SK-N-SH treated with all-trans-retinoic acid at 6 μM for 48 hours (cell line): ENCODE results near the gene PSMD6.

Source experiments
- ATAC-seq: fragments of 200-7000 bp; cut with Tn5 transposase; 3 replicates; pipeline ENCODE4 v1.9.1; 2020; ENCODE audit warnings: mild to moderate bottlenecking, moderate library complexity
- ARNTL ChIP-seq: fragments of 450-650 bp; formaldehyde crosslinking; IDR thresholded peaks from 2 replicates; pipeline ENCODE4 v1.5.0; 2020; ENCODE audit warnings: low read depth, mild to moderate bottlenecking, moderate library complexity, borderline replicate concordance
- BACH2 ChIP-seq: fragments of 250-450 bp; sonication (Bioruptor Pico); IDR thresholded peaks from 2 replicates; pipeline ENCODE4 v1.9.0; 2021; ENCODE audit warnings: mild to moderate bottlenecking, borderline replicate concordance
- CSDC2 ChIP-seq: fragments of 250-450 bp; sonication (Bioruptor Pico); IDR thresholded peaks from 2 replicates; pipeline ENCODE4 v1.5.0; 2020; ENCODE audit warnings: mild to moderate bottlenecking, moderate library complexity
- ESRRG ChIP-seq: fragments of 250-450 bp; sonication (Bioruptor Pico); IDR thresholded peaks from 2 replicates; pipeline ENCODE4 v1.6.1; 2021; ENCODE audit warnings: mild to moderate bottlenecking
- GLIS3 ChIP-seq: fragments of 250-450 bp; sonication (Bioruptor Pico); IDR thresholded peaks from 2 replicates; pipeline ENCODE4 v1.5.0; 2020; ENCODE audit warnings: mild to moderate bottlenecking, moderate library complexity
- ISL1 ChIP-seq: fragments of 250-450 bp; sonication (Bioruptor Pico); IDR thresholded peaks from 2 replicates; pipeline ENCODE4 v2.1.2; 2022; ENCODE audit warnings: mild to moderate bottlenecking, moderate library complexity
- OSR1 ChIP-seq: fragments of 250-450 bp; sonication (Bioruptor Pico); IDR thresholded peaks from 2 replicates; pipeline ENCODE4 v1.8.0; 2022; ENCODE audit warnings: moderate library complexity, mild to moderate bottlenecking, inconsistent platforms
- PPARA ChIP-seq: fragments of 250-450 bp; sonication (Bioruptor Pico); IDR thresholded peaks from 2 replicates; pipeline ENCODE4 v1.5.0; 2020; ENCODE audit warnings: mild to moderate bottlenecking, borderline replicate concordance
- RARB ChIP-seq: fragments of 250-450 bp; sonication (Bioruptor Pico); IDR thresholded peaks from 2 replicates; pipeline ENCODE4 v1.8.0; 2021; ENCODE audit warnings: mild to moderate bottlenecking, moderate library complexity
- SNAI2 ChIP-seq: fragments of 250-450 bp; sonication (Bioruptor Pico); IDR thresholded peaks from 2 replicates; pipeline ENCODE4 v1.5.0; 2020; ENCODE audit warnings: mild to moderate bottlenecking, moderate library complexity
- TCF4 ChIP-seq: fragments of 250-450 bp; sonication (Bioruptor Pico); IDR thresholded peaks from 2 replicates; pipeline ENCODE4 v1.8.0; 2021; ENCODE audit warnings: mild to moderate bottlenecking, moderate library complexity, borderline replicate concordance
- TOX ChIP-seq: fragments of 250-450 bp; sonication (Bioruptor Pico); IDR thresholded peaks from 2 replicates; pipeline ENCODE4 v1.8.0; 2021; ENCODE audit warnings: mild to moderate bottlenecking, moderate library complexity, borderline replicate concordance
- ZC3H10 ChIP-seq: fragments of 250-450 bp; sonication (Bioruptor Pico); IDR thresholded peaks from 2 replicates; pipeline ENCODE4 v1.5.1; 2021; ENCODE audit warnings: mild to moderate bottlenecking, moderate library complexity
- ZFP3 ChIP-seq: fragments of 250-450 bp; sonication (Bioruptor Pico); IDR thresholded peaks from 2 replicates; pipeline ENCODE4 v1.5.0; 2020; ENCODE audit warnings: mild to moderate bottlenecking, moderate library complexity
- ZFP30 ChIP-seq: fragments of 450-650 bp; formaldehyde crosslinking; IDR thresholded peaks from 2 replicates; pipeline ENCODE4 v1.5.0; 2022; ENCODE audit warnings: mild to moderate bottlenecking, moderate library complexity
- ZNF565 ChIP-seq: fragments of 450-650 bp; formaldehyde crosslinking; conservative IDR thresholded peaks from 2 replicates; pipeline ENCODE4 v1.5.0; 2020; ENCODE audit warnings: low read depth, mild to moderate bottlenecking, moderate library complexity
- ZNF8 ChIP-seq: fragments of 450-650 bp; formaldehyde crosslinking; IDR thresholded peaks from 2 replicates; pipeline ENCODE4 v1.5.0; 2020; ENCODE audit warnings: mild to moderate bottlenecking, moderate library complexity
- TF ChIP-seq, protein P1 (sequence below): fragments of 250-450 bp; sonication (Bioruptor Pico); IDR thresholded peaks from 2 replicates; pipeline ENCODE4 v1.8.0; 2020; ENCODE audit warnings: mild to moderate bottlenecking, moderate library complexity, borderline replicate concordance
- TF ChIP-seq, protein P2 (sequence below): fragments of 250-450 bp; sonication (Bioruptor Pico); IDR thresholded peaks from 2 replicates; pipeline ENCODE4 v1.5.1; 2020; ENCODE audit warnings: low read depth, mild to moderate bottlenecking, moderate library complexity
- TF ChIP-seq, protein P3 (sequence below): fragments of 250-450 bp; sonication (Bioruptor Pico); IDR thresholded peaks from 2 replicates; pipeline ENCODE4 v1.5.1; 2021; ENCODE audit warnings: mild to moderate bottlenecking, moderate library complexity
- TF ChIP-seq, protein P4 (sequence below): fragments of 250-450 bp; sonication (Bioruptor Pico); IDR thresholded peaks from 2 replicates; pipeline ENCODE4 v1.5.0; 2020; ENCODE audit warnings: mild to moderate bottlenecking, moderate library complexity
- TF ChIP-seq, protein P5 (sequence below): fragments of 250-450 bp; sonication (Bioruptor Pico); IDR thresholded peaks from 2 replicates; pipeline ENCODE4 v1.8.0; 2021; ENCODE audit warnings: low read depth, mild to moderate bottlenecking, moderate library complexity, borderline replicate concordance

Gene PSMD6

DNA sequence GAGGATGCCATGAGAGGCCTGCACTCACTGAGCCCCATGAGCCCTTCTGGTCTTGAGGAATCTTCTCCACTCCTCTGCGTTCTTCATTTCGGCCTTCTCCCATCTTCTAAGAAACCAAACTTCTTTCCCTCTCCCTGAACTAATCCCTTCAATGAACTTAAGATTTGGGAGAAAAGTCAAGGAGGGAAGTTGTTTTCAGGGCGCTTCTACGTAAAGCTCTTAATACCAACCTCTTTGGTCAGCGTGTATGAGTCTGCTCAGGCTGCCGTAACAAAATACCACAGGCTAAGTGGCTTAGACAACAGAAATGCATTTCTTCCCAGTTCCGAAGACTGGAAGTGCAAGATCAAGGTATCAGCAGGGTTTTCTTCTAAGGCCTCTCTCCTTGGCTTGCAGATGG, 13.8 kb upstream of the PSMD6 start (continued):
- TF ChIP-seq, protein P1, sequence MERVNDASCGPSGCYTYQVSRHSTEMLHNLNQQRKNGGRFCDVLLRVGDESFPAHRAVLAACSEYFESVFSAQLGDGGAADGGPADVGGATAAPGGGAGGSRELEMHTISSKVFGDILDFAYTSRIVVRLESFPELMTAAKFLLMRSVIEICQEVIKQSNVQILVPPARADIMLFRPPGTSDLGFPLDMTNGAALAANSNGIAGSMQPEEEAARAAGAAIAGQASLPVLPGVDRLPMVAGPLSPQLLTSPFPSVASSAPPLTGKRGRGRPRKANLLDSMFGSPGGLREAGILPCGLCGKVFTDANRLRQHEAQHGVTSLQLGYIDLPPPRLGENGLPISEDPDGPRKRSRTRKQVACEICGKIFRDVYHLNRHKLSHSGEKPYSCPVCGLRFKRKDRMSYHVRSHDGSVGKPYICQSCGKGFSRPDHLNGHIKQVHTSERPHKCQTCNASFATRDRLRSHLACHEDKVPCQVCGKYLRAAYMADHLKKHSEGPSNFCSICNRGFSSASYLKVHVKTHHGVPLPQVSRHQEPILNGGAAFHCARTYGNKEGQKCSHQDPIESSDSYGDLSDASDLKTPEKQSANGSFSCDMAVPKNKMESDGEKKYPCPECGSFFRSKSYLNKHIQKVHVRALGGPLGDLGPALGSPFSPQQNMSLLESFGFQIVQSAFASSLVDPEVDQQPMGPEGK, result no peak
- no peak for TF ChIP-seq ZFP3

DNA sequence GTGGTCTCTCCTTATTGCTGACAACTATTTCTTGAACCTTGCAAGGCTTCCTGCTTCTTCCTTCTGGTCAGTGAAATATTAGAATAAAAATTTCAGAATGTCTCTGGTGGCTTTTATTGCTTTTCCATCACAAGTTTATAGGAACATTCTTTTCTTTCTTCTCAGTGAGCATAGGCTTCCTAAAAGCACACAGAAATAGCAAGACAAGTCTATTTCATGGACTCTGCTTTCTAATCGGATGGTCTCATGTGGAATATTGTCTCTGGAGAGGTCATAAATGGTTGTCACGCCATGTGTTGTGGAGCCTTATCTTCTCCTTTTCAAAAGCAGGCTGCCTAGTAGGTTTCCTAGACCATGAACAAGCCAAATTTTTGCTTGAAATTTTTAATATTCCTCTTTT, 9.8 kb upstream of the PSMD6 start:
- TF ChIP-seq CSDC2 (CRISPR knock-in tag) (no peak), OSR1 (CRISPR knock-in tag) (no peak), BACH2 (CRISPR knock-in tag) (no peak), ZNF8 (no peak), ZFP3 (no peak), SNAI2 (CRISPR knock-in tag) (no peak), ZC3H10 (CRISPR knock-in tag) (no peak), RARB (CRISPR knock-in tag) (no peak), TCF4 (CRISPR knock-in tag) (no peak), ISL1 (CRISPR knock-in tag) (no peak), ZNF565 (CRISPR knock-in tag) (no peak)
- TF ChIP-seq, protein P1, result no peak
- TF ChIP-seq, protein P2, sequence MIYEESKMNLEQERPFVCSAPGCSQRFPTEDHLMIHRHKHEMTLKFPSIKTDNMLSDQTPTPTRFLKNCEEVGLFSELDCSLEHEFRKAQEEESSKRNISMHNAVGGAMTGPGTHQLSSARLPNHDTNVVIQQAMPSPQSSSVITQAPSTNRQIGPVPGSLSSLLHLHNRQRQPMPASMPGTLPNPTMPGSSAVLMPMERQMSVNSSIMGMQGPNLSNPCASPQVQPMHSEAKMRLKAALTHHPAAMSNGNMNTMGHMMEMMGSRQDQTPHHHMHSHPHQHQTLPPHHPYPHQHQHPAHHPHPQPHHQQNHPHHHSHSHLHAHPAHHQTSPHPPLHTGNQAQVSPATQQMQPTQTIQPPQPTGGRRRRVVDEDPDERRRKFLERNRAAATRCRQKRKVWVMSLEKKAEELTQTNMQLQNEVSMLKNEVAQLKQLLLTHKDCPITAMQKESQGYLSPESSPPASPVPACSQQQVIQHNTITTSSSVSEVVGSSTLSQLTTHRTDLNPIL (CRISPR knock-in tag), result no peak
- TF ChIP-seq, protein P3, sequence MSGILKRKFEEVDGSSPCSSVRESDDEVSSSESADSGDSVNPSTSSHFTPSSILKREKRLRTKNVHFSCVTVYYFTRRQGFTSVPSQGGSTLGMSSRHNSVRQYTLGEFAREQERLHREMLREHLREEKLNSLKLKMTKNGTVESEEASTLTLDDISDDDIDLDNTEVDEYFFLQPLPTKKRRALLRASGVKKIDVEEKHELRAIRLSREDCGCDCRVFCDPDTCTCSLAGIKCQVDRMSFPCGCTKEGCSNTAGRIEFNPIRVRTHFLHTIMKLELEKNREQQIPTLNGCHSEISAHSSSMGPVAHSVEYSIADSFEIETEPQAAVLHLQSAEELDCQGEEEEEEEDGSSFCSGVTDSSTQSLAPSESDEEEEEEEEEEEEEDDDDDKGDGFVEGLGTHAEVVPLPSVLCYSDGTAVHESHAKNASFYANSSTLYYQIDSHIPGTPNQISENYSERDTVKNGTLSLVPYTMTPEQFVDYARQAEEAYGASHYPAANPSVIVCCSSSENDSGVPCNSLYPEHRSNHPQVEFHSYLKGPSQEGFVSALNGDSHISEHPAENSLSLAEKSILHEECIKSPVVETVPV (CRISPR knock-in tag), result no peak
- TF ChIP-seq, protein P4, sequence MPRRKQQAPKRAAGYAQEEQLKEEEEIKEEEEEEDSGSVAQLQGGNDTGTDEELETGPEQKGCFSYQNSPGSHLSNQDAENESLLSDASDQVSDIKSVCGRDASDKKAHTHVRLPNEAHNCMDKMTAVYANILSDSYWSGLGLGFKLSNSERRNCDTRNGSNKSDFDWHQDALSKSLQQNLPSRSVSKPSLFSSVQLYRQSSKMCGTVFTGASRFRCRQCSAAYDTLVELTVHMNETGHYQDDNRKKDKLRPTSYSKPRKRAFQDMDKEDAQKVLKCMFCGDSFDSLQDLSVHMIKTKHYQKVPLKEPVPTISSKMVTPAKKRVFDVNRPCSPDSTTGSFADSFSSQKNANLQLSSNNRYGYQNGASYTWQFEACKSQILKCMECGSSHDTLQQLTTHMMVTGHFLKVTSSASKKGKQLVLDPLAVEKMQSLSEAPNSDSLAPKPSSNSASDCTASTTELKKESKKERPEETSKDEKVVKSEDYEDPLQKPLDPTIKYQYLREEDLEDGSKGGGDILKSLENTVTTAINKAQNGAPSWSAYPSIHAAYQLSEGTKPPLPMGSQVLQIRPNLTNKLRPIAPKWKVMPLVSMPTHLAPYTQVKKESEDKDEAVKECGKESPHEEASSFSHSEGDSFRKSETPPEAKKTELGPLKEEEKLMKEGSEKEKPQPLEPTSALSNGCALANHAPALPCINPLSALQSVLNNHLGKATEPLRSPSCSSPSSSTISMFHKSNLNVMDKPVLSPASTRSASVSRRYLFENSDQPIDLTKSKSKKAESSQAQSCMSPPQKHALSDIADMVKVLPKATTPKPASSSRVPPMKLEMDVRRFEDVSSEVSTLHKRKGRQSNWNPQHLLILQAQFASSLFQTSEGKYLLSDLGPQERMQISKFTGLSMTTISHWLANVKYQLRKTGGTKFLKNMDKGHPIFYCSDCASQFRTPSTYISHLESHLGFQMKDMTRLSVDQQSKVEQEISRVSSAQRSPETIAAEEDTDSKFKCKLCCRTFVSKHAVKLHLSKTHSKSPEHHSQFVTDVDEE, result no peak
- ATAC-seq, result no peak

DNA sequence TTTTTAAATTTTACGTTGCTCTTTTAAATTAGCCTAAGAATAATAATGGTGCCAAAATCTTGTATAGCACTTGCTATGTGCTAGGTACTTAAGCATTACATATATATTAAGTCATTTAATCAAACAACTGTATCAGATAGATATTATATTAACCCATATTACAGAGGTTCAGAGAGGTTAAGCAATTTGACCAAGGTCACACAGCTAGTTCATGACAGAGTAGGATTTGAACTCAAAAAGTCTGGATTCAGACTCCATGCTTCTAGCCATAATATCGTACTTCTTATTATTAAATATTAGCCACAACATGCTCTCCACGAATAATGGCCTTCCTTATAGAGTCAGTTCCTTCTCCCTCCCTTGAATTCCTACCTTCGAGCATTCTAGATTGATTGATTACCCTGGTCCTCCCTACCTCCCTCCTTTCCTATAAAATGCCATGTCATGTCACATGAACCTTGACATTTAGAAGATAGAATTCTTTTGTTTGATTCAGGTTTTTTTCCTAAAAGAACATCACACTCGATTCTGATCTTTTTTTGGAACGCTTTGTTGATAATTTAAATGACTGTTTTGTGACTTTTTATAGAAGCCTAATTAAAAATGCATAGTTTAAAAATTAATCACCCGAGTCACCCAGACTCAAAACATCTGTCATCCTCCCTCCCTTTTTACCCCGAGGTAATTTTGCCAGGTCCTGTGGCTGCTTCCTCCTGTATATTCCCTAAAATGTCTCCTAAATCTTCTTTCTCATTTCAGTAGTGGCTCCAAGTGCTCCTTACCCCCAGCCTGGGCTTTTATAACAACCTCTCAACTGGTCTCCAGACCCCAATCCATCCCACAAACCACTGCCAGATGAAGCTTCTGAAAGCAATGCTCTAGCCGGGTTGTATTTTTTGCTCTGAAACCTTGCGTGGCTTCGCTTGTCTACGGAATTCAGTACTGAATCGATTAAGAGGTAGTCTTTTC, 8.5 kb upstream of the PSMD6 start:
- ATAC-seq, result no peak
- TF ChIP-seq ESRRG (CRISPR knock-in tag) (no peak), PPARA (no peak), ARNTL (CRISPR knock-in tag) (no peak), SNAI2 (CRISPR knock-in tag) (no peak), TCF4 (CRISPR knock-in tag) (no peak), TOX (CRISPR knock-in tag) (no peak), ZC3H10 (CRISPR knock-in tag) (no peak), ZFP30 (CRISPR knock-in tag) (no peak), CSDC2 (CRISPR knock-in tag) (no peak), OSR1 (CRISPR knock-in tag) (no peak), ISL1 (CRISPR knock-in tag) (no peak), ZNF8 (no peak), GLIS3 (no peak)
- TF ChIP-seq, protein P5, sequence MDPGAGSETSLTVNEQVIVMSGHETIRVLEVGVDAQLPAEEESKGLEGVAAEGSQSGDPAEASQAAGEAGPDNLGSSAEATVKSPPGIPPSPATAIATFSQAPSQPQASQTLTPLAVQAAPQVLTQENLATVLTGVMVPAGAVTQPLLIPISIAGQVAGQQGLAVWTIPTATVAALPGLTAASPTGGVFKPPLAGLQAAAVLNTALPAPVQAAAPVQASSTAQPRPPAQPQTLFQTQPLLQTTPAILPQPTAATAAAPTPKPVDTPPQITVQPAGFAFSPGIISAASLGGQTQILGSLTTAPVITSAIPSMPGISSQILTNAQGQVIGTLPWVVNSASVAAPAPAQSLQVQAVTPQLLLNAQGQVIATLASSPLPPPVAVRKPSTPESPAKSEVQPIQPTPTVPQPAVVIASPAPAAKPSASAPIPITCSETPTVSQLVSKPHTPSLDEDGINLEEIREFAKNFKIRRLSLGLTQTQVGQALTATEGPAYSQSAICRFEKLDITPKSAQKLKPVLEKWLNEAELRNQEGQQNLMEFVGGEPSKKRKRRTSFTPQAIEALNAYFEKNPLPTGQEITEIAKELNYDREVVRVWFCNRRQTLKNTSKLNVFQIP (CRISPR knock-in tag), result no peak
- TF ChIP-seq, protein P2 (CRISPR knock-in tag), result no peak
